Ascending aorta (tissue), 2 donors: ENCODE results near the gene ANP32A. TPM values are rescaled to one million over a fixed set of nuclear protein-coding genes. Genes with fewer than 3 reads are reported as not detected.

Experiments used
- DNase-seq, 2 donors: peaks; one replicate each; pipeline ENCODE4 v3.0.0-alpha.2; 2019; ENCODE audit warnings: low spot score in 2 of 2
- H3K27ac ChIP-seq, 2 donors: fragments of 200-600 bp; sonication (generic); one replicate each; pipeline ENCODE4 v1.5.1; 2016 to 2017; ENCODE audit warnings: mild to moderate bottlenecking in 1 of 2
- H3K27me3 ChIP-seq: fragments of 200-600 bp; sonication (generic); one replicate; pipeline ENCODE4 v1.5.1; 2017
- H3K36me3 ChIP-seq, 2 donors: fragments of 200-600 bp; sonication (generic); one replicate each; pipeline ENCODE4 v1.5.1; 2016
- H3K4me1 ChIP-seq, 2 donors: fragments of 200-600 bp; sonication (generic); one replicate each; pipeline ENCODE4 v1.5.1; 2016 to 2017; ENCODE audit warnings: mild to moderate bottlenecking in 1 of 2
- H3K4me3 ChIP-seq, 2 donors: fragments of 200-600 bp; sonication (generic); one replicate each; pipeline ENCODE4 v1.5.1; 2016 to 2017; ENCODE audit warnings: mild to moderate bottlenecking in 1 of 2
- H3K9me3 ChIP-seq, 2 donors: fragments of 200-600 bp; sonication (generic); one replicate each; pipeline ENCODE4 v1.5.1; 2016
- intact Hi-C: fragments of 100-400 bp; cut with DNase I; formaldehyde crosslinking; loops from one replicate; pipeline ENCODE4 v1.15.1; 2023
- total RNA-seq: library from RNA; depleted of rRNA; stranded (reverse); fragments of >200 nt; gene quantifications from one replicate; pipeline ENCODE4 v1.1.0, GENCODE V29; 2016
- TF ChIP-seq, protein P1 (sequence below), 3 experiments: fragments of 200-600 bp in 2 of 3; fragments of 450-650 bp in 1 of 3; sonication (generic) in 2 of 3; IDR thresholded peaks; one replicate each; pipeline ENCODE4 v1.5.1; 2016 to 2019; ENCODE audit warnings: antibody characterized with exemption in 3 of 3, mild to moderate bottlenecking in 1 of 3, moderate library complexity in 1 of 3

Gene ANP32A
- total RNA-seq, 1 donor from 2014 or later: 19.2 TPM

- TF ChIP-seq, protein P1, sequence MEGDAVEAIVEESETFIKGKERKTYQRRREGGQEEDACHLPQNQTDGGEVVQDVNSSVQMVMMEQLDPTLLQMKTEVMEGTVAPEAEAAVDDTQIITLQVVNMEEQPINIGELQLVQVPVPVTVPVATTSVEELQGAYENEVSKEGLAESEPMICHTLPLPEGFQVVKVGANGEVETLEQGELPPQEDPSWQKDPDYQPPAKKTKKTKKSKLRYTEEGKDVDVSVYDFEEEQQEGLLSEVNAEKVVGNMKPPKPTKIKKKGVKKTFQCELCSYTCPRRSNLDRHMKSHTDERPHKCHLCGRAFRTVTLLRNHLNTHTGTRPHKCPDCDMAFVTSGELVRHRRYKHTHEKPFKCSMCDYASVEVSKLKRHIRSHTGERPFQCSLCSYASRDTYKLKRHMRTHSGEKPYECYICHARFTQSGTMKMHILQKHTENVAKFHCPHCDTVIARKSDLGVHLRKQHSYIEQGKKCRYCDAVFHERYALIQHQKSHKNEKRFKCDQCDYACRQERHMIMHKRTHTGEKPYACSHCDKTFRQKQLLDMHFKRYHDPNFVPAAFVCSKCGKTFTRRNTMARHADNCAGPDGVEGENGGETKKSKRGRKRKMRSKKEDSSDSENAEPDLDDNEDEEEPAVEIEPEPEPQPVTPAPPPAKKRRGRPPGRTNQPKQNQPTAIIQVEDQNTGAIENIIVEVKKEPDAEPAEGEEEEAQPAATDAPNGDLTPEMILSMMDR (IDR thresholded peaks at IDR 0.05): no peak
- peak in 1 of 2 donors; percentile 45 for DNase-seq
- Histone ChIP-seq H3K9me3 (no peaks in the 10 kb centered on the region), H3K27me3 (no peaks in the 10 kb centered on the region), H3K36me3 (peaks cover 38 to 73% of the 10 kb centered on the region in 2 donors), H3K4me1 (peaks cover 0 to 9% of the 10 kb centered on the region in 2 donors), H3K27ac (no peak overlapping the region), H3K4me3 (no peak overlapping the region)
- intact Hi-C loops: no loop called here
These were observed 36.5 kb downstream of the ANP32A start for GRCh38 chr15:68784206-68784605.

GRCh38 chr15:68783226-68784058, 37.3 kb downstream of the ANP32A start:
- Histone ChIP-seq H3K27ac (no peak overlapping the region), H3K27me3 (no peaks in the 10 kb centered on the region), H3K4me3 (no peak overlapping the region), H3K9me3 (no peaks in the 10 kb centered on the region), H3K36me3 (peaks cover 38 to 80% of the 10 kb centered on the region in 2 donors), H3K4me1 (peaks cover 0 to 6% of the 10 kb centered on the region in 2 donors)
- peak in 1 of 2 donors; percentile 63 for DNase-seq
- intact Hi-C loops: no loop called here
- TF ChIP-seq, protein P1 (IDR thresholded peaks at IDR 0.05): peak; percentile 28 to 47 (median 30)

- peak in 1 of 2 donors; percentile 56 for DNase-seq
- Histone ChIP-seq H3K36me3 (peaks cover 38 to 81% of the 10 kb centered on the region in 2 donors), H3K9me3 (no peaks in the 10 kb centered on the region), H3K27me3 (no peaks in the 10 kb centered on the region), H3K4me1 (peaks cover 0 to 2% of the 10 kb centered on the region in 2 donors), H3K4me3 (no peak overlapping the region), H3K27ac (no peak overlapping the region)
- TF ChIP-seq, protein P1 (IDR thresholded peaks at IDR 0.05): no peak
- intact Hi-C loops: no loop called here
These were observed 38.0 kb downstream of the ANP32A start for GRCh38 chr15:68782589-68783161.

DNA sequence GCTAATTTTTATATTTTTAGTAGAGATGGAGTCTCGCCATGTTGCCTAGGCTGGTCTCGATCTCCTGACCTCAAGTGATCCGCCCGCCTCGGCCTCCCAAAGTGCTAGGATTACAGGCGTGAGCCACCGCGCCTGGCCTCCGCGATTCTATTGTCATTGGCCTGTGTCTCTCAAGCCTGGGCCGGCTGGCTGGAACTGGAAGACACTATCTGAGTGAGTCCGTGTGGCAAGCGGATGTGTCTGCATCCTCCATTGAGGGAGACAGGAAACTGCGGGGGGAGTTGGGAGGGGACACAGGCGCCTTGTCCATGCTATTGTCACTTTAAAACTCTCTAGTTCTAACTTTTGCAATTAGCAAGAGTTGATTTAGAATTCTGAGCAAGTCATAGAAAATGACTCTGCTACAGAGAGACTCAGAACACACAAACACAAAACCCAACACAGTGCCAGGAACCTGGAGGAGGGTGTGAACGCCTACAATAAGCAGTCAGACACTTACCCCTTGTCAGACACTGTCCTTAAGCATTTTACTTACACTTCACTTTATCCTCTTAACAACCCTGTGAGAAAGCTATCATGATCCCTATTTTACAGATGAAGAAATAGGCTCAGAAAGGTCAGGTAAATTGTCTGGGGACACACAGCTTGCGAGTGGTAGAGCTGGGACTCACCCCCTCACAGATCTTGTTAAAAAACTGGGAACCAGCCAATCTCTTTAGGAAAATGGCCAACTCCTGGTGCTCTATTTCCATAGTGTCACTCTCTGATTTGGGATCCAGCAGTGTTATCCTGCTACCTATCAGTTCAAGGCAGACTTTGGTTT, 38.7 kb downstream of the ANP32A start:
- intact Hi-C loops: no loop called here
- peak in 1 of 2 donors; percentile 75 for DNase-seq
- TF ChIP-seq, protein P1 (IDR thresholded peaks at IDR 0.05): no peak
- H3K36me3 ChIP-seq: peaks cover 35 to 74% of the 10 kb centered on the region in 2 donors
- peak overlapping the region in 1 of 2 donors; percentile 24 for H3K27ac ChIP-seq
- no peaks in the 10 kb centered on the region for H3K9me3 ChIP-seq
- no peaks in the 10 kb centered on the region for H3K27me3 ChIP-seq
- no peak overlapping the region for H3K4me3 ChIP-seq
- H3K4me1 ChIP-seq: peaks cover 0 to 4% of the 10 kb centered on the region in 2 donors

GRCh38 chr15:68781217-68781616, 39.5 kb downstream of the ANP32A start:
- intact Hi-C loops: no loop called here
- H3K9me3 ChIP-seq: no peaks in the 10 kb centered on the region
- no peak overlapping the region for H3K4me3 ChIP-seq
- peaks cover 35 to 70% of the 10 kb centered on the region in 2 donors for H3K36me3 ChIP-seq
- H3K27me3 ChIP-seq: no peaks in the 10 kb centered on the region
- peak overlapping the region in 1 of 2 donors; percentile 24 for H3K27ac ChIP-seq
- H3K4me1 ChIP-seq: peaks cover 0 to 12% of the 10 kb centered on the region in 2 donors
- no peak for DNase-seq
- TF ChIP-seq, protein P1 (IDR thresholded peaks at IDR 0.05): no peak
